Stimulated activated CD8-positive, alpha-beta memory T cell treated with anti-CD3 and anti-CD28 coated beads, Interleukin-4, amount 100 ng/mL, for 4 hours (primary cell): ENCODE measurements around the gene PNMA8B.

Source experiments
- DNase-seq, 2 donors: peaks; one replicate each; pipeline ENCODE4 v3.0.0-alpha.2; 2020; ENCODE audit warnings: low read depth in 2 of 2, low spot score in 1 of 2

The PNMA8B gene

DNA sequence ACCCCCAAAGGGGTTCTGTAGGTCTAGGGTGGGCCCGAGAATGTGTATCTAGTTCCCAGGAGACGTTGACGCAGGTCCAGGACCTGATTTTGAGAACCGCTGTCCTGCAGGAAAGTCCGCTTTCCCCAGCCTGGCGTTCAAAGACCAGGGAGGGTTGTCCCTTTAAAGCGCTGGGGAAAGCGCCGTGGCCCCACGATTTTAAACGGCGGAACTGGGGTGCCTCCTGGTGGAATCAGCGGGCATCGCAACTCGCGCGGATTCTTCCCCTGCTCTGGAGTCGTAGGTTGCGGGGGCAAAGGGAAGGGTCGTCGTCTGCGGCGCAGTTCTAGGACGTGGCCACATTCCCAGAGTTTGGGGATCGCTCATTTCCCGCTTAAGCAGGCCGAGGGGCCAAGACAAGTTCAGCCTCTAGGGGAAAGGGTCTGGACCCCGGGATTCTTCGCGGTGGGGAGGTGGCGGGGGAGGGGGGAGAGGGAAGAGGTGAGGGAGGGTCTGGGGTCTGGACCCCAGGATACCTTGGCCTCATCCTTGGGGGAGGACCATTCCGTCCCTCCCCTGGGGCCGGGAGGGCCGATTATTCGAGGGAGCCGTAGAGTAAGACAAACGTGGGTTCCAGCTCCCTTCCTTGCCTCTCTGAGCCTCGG lies 7.7 kb downstream of the PNMA8B start:
- peak; percentile 34 to 66 for DNase-seq

DNA sequence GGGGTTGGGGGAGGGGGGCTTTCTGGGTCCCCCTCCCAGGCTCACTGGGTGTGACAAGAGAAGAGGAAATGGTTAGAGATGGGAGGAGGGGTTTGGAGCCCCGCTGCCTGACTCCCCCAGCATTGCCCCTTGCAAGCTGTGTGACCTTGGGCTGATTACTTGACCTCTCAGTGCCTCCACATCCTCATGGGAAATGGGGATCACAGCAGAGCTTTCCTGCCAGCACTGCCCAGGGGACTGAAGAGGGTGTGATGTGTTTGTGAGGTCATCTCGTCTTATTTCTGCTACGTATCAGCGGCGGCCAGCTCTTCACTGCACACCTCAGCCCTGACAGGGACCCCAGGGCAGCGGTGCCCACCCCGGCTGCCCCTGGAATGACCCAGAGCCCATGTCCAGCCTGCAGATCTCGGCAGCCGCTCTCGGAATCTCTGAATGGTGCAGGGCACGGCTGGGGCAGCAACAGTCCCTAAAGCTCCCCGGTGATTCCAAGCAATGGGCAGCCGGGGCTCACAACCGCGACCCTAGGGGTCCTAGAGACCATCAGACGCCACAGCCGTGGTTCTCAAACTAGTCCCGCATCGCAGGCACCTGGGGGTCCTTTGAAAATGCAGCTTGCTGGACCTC lies 8.4 kb downstream of the PNMA8B start:
- DNase-seq = no peak

DNA sequence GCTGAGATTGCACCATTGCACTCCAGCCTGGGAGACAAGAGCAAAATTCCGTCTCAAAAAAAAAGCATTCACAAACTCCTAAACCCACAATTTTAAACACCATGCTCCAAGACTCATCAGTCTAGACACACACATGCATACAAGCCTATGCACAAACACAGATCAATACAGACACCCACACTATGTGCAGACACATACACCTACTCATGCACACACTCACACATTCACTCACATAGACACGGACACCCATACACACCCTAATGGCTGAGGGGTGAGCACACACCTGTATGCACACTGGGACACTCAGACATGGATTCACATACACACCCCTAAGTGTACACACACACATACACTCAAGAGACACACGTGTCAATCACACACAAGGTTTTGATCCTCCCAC lies 9.3 kb downstream of the PNMA8B start:
- DNase-seq = no peak

DNA sequence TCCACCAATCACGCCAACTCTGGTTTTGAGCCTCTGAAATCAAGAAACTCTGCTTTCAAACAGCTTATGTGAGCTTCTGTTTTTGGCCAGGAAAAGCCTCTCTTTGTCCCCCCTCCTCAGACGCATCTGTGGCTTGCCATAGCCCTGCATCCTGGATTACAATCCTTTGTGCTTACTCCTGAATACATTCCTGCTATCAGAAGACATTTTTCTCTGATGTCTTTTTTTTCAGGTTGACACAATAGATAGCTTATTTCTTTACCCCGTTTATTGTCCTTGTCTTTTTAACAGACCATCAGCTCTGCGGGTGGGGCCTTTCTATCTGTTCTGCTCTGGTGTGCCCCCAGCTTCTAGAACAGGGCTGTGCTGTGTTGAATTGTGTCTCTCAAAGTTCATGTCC lies 11.0 kb downstream of the PNMA8B start:
- DNase-seq = no peak

DNA sequence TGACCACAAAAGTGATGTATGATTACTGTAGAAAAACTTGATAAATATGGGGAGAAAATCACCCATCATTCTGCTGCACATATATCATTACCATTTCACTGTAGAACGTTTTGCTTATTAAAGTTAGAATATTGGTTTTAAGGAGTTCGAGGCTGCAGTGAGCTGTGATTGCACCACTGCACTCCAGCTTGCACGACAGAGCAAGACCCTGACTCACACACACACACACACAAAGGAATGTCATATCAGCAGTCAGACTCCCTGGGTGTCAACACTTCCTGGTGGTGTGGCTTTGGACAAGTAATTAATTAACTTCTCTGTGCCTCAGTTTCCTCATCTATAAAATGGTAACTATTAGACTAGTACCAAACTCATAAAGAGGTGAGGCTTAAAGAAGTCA lies 13.0 kb downstream of the PNMA8B start:
- DNase-seq = no peak

DNA sequence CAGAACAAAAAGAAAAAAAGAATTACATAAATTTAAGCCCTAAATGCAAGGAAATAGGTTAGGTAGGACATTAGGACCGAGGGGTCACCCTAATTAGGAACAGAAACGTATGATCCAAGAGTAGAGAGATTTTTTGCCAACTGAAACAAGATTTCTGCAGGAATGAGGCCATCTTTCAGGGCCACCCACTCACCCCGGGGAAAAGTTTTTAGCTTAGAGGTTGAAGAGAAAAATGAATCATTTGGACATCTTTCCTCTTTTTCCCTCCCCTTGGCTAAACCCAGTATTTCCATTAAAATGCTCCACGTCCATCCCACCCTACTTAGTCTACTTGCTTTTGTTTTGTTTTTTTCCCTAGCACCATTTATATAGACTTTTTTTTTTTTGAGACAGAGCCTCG lies 13.7 kb downstream of the PNMA8B start:
- DNase-seq = no peak

DNA sequence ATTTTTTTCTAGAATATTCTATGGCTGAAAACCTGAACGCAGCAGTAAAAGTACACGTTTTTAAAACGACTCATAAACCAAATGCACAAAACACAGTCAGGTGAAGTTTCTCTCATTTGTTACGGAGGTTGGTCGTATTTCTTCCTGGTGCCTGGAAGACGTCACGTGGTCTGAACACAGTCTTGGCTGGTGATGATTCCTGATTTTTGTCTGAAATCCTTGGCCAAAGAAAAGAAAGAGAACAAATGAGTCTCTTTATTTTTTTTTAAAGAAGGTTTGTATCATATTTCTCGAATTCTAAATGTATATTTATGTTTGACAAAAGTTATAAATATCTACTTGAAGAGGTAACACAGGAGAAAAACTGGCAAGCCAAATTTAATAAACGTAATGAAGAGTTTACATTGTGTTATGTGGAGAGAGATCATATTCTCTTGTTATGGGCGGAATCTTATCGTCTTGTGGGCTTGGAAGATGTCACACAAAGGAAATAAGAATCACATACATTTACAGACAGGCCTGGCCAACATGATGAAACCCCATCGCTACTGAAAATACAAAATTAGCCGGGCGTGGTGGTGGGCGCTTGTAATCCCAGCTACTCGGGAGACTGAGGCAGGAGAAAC lies 14.3 kb downstream of the PNMA8B start:
- DNase-seq = no peak

DNA sequence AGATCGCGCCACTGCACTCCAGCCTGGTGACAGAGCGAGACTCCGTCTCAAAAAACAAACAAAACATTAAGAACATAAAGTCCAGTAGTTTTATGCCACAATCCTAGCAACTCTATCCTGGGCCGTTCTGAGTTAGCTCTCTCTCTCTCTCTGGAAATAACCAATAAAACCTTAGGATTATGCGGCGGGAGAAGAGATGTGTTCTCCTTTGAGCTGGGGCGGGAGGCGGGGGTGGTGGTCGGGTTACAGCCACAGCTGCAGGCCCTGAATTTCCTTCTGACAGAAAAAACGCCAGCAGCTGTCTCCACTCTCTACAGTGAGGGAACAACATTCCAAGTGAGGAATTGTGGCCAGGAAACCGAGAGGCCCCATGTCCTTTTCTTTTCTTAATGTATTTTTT lies 15.3 kb downstream of the PNMA8B start:
- no peak for DNase-seq

DNA sequence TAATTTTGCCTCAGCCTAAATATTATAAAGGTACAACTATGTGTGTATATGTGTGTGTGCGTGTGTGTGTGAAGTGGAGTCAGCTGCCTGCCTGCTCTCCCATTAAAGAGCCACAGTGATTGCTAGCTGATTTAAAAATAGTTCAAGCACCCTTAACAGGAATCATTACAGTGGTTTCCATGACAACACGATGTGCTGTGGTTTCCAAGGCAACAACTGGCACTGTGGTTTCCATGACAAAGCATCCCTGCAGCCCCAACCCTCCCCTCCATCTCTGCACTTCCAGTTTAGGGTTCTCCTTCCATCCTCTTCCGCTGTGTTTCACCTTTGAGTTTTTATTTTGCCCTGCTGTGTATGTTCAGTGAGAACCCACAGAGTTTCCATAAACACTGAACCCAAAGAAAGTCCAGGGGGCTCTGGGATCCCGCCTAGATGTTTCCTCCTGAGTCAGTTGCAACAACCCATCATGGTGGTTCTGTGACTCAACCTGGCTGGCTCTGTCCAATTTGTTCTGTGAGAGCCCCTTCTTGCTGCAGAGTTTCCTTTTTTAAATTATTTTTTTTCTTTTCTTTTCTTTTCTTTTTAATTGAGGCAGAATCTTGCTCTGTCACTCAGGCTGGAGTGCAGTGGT lies 17.2 kb downstream of the PNMA8B start:
- DNase-seq = no peak

DNA sequence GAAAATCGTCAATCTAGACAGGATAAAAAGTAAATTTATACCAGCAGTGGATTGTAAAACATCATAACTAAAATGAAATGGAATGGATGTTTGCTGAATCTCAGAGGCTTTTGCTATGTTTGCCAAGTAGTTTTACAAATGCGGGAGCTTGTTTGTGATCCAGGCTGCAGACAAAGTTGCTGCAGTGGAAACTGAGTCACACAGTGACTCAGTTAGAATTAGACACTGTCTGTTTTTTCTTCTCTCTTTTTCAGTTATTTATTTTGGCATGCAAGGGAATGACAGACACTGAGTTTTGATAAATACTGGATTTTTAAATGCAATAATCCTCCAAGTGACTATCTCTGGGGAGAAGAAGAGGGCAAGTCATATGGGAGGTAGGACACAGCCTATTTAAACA lies 19.7 kb downstream of the PNMA8B start:
- DNase-seq = no peak

DNA sequence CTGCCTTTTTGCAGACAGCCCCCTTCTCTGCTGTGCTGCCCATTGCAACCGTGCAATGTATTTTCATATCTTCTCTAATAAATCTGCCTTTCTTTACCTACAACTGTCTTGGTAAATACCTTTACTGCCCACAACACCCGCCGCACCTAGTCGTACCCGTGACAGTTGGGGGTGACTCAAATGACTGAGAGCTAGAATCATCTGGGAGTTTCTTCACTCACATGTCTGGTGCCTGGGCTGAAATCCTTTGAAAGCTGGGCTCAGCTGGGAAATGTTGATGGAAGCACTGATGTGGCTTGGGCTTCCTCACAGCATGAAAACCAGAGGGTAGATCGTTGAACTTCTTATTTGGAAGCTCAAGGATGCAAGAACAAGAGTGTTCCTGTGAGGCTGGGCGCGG lies 21.5 kb downstream of the PNMA8B start:
- DNase-seq = no peak

DNA sequence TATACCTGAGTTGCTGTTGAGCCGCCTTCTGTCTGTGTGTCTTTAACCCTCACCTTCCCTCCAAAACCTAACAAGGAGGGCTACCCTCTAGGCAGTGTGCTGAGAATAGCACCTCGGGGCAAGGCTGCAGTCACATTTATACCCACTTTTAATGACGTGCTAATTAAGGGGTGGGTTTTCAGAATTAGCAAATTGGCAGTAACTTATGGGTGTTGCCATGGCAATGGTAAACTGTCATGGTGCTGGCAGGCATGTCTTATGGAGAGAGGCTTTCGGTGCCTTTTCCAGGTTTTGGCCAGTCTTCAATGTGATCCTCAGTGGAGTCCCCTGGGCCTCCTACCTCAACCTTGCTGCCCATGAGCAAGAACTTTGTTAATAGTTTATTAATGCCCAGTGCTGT lies 23.1 kb downstream of the PNMA8B start:
- no peak for DNase-seq

DNA sequence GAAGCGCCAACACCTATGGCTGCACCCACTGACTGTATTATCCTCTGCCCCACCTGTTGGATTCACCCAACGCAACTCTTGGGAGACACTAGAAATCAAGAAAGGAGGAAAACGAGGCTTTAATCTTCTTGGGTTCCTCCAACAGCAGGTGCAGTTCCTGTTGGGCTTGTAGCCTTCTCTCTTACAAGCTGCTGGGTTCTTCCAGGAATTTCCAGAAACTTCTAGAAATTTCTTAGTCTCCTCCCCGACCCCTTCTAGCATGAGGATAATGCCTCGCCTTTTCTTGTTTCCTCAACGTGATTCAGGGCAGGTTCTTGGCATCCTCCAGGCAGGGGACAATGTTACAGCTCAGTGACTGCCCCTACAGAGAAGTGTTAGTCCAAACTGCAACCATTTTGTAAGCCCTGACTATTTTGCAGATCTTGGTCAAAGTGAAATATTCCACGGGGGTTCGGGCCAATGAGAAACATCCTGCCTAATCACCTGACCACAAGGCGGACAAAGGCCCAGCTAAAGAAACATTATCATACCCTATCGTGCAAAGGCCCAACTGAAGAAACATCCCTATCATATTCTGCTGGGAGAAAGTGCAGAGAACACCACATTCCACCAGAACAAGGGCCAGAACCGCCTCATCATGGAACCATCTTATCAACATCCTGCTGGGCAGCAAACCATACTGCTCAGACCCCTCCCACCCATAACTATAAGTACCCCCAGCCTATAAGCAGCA lies 23.7 kb downstream of the PNMA8B start:
- no peak for DNase-seq

DNA sequence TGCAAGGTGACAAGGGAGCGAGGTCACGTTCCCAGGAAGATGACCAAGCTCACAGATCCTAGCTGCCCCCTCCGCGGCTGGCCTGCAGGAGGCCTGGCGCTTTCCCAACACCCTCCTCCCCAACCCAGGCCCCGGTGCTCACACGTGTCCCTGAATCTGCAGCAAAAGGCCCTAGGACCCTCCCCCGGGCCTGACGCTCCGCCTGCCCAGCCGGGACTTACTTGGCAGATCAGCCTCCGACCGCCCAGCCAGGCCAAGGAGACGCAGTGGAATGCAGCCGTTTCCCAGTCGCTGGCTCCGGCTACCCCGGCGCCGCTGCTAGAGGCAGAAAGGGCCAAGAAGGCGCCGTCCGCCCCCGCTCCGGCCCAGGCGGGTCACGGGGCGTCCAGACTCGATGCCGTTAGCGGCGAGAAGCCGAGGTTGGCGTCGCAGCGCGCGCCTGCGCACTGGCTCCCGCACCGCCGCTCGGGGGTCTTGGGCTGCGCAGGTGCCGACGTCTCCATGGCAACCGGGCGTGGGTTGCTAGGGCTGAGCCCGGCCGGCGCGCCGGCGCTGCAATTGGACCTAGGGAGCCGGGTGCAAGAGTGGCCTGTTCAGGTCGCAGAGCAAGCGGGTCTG lies 24.4 kb downstream of the PNMA8B start, which contains the start of gene PNMA8A:
Gene PNMA8A, minus strand, starts transcription at position 448 of the 618 bp plus-strand sequence. CDS start 528 bp downstream, outside the sequence.
- no peak for DNase-seq

DNA sequence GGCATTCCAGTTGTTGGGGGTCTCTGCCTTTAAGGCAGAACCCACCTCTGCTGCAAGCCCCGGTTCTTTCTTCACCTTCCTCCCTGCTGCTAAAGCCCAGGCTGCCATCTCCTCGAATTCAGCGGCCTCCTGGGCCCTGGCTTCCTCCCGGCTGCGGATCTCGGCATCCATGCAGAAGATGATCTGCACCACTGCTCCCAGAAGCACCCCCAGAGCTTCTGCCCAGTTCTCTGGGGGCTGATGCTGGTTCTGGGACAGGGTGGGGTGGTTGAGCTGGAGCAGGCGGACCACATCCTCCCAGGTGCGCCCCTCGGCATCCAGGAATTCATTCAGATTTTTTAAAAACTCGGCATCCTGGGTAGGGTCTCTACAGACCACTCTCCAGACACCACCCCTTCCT lies 25.3 kb downstream of the PNMA8B start:
- DNase-seq = no peak

DNA sequence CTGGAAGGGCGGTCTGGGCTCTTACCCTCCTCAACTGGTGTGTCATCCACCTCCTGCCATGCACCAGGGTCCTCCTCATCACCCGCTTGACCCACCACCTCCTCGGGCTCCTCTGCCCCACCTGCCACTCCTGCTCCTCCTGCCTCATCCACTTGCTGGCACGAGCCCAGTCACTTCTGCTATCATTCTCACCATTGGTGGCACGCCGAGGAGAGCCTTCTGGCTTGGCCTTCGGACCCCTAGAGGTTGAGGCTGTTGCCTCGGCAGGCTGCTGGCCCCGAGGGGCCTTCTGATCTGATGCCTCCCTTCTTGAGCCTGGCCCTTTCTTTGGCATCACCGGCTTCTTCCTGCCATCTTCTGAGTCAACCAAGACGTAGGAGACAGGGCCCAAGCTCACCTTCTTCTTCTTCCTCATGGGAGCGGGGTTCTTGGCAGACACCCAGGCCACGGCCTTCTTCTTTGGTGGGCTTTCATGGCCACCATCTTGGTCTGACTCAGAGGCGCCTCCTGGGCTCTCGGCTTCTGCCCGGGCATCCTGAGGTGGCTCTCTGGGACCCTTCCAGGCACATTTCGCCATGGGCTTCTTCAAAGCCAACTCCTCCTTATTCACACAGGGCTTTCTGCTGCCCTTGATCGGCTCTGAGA lies 26.0 kb downstream of the PNMA8B start:
- DNase-seq = no peak

DNA sequence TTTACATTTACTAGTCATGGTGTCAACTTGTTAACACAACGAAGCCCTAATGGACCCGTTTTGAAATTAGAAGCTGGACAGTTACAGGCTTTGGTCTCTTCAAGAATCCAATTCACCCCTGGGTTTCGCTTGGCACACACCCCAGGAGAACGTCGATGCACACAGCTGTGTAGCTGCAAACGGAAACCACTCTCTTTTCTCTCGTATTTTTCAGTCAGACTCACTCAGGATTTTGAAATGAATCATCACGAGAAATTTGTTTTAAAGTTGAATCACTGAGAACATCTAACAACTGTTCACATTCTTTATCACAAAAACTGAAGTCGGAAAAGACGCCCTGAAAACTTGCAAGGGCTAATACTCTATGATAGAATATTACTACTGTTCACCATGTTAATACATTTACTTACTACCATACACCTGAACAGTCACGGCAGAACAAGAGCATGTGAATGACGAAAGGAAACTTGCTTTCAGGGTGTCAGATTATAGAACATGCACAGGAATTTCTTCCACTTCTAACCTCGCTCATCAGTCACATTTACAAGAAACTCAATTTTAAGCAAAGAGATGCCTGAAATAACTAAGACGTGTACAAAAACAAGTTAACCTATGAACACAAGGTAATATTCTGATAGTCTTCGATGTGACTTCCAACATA lies 29.0 kb downstream of the PNMA8B start:
- no peak for DNase-seq

DNA sequence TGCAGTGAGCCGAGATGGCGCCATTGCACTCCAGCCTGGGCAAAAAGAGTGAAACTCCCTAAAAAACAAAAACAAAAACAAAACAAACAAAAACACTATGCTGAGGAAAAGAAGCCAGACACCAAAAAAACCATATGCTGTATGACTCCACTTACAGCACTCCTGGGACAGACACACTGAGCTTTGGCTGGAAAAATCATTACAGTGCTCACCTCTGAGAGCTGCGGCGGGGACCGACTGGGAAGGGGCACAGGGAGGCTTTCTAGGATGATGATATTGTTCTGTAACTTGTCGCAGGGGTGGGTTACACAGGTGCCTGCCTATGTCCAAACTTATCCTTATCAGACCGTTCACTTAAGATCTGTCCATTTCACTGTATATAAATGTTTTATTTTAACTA lies 32.2 kb downstream of the PNMA8B start:
- no peak for DNase-seq

DNA sequence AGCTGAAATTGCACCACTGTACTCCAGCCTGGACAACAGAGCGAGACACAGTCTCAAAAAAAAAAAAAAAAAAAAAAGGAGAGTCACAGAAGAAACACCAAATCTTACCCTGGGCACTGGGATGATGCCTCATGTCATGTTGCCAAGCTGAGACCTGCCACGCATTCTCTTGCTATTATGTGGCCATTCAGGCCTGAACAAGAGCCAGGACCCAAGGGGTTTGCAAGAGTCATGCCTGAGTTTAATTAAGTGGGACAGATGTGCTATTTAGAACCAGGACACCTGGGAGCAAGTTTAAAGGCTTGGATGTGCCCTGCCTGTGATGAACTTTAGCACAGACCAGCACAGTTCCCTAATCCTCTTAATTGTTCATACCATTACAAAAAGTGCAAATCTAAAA lies 34.1 kb downstream of the PNMA8B start:
- no peak for DNase-seq

DNA sequence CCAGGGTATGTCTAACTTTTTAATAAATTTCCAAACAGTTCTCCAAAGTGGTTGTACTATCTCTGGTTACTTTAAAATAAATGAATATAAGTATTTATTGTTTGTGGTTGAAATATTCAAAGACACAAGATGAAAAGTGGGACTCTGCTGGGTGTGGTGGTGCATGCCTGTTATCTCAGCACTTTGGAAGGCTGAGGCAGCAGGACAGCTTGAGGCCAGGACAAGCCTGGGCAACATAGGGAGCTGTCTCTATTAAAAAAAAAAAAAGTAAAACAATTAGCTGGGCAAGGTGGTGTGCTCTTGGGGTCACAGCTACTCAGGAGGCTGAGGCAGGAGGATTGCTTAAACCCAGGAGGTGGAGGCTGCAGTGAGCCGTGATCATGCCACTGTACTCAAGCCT lies 34.7 kb downstream of the PNMA8B start:
- no peak for DNase-seq
